Large intestine (tissue), 12 donors: ENCODE measurements around the gene SKAP1. TPM values are rescaled to one million over a fixed set of nuclear protein-coding genes. Genes with fewer than 3 reads are reported as not detected.
A peak's percentile ranks its signal among the peaks of the same experiment; 100 is the strongest.

Experiments
- DNase-seq, 2 donors: peaks; one replicate each; pipeline versions ENCODE4 v3.0.0 to v3.0.0-alpha.2; 2013
- H3K27ac ChIP-seq: one replicate; pipeline ENCODE4 v1.5.1; 2013; ENCODE audit warnings: low read length
- H3K27me3 ChIP-seq: 2 replicates; pipeline ENCODE4 v1.6.1; 2013; ENCODE audit warnings: low read length; ENCODE audit not compliant: control insufficient read depth, insufficient read depth
- H3K36me3 ChIP-seq: 2 replicates; pipeline ENCODE4 v1.6.1; 2013; ENCODE audit warnings: low read length; ENCODE audit not compliant: control insufficient read depth, insufficient read depth
- H3K4me1 ChIP-seq: one replicate; pipeline ENCODE4 v1.6.1; 2013; ENCODE audit warnings: low read length; ENCODE audit not compliant: control insufficient read depth, insufficient read depth
- H3K4me3 ChIP-seq: one replicate; pipeline ENCODE4 v1.5.1; 2013; ENCODE audit warnings: low read length
- H3K9me3 ChIP-seq: one replicate; pipeline ENCODE4 v1.6.1; 2013; ENCODE audit warnings: mild to moderate bottlenecking, low read depth, low read length, moderate library complexity; ENCODE audit not compliant: control insufficient read depth
- WGBS: methylation state at CpG from one replicate; pipeline ENCODE4 v1.1.5; 2013; ENCODE audit warnings: low lambda C conversion rate; ENCODE audit not compliant: insufficient coverage; 5-methylcytosine and 5-hydroxymethylcytosine counted together
- long read RNA-seq, 11 donors: transcript quantifications; one replicate each; lab custom pipeline, GENCODE V29; 2026
- polyA plus RNA-seq: library from polyadenylated mRNA; unstranded; fragments of 120-200 nt; gene quantifications from one replicate; pipeline ENCODE4 v1.2.1, GENCODE V29; 2013

Gene SKAP1
- 3.0 TPM for polyA plus RNA-seq
- long read RNA-seq, donor 1: 0 reads
- long read RNA-seq, donor 2: 0 reads
- long read RNA-seq, donor 3: 0 reads
- long read RNA-seq, donor 4: 0 reads
- long read RNA-seq, donor 5: 0 reads
- long read RNA-seq, donor 6: 0 reads
- long read RNA-seq, donor 7: 0 reads
- long read RNA-seq, donor 8, partial matches to known transcripts: 0 of 1 reads
- long read RNA-seq, donor 8, other reads (novel, unspliced or antisense): 0 of 1 reads
- long read RNA-seq, donor 9: 0 reads
- long read RNA-seq, donor 10: 0 reads
- long read RNA-seq, donor 11: 0 reads

- no peak within 1 kb of the TSS for H3K27ac ChIP-seq
- DNase-seq: no peak
- WGBS: no CpG with 5 or more reads among the region's 65 CpGs
- peaks cover 9% of the 10 kb centered on the region for H3K4me1 ChIP-seq
- peak within 1 kb of the TSS; percentile 1 for H3K4me3 ChIP-seq
- no peaks in the 10 kb centered on the region for H3K9me3 ChIP-seq
- H3K36me3 ChIP-seq: no peaks in the 10 kb centered on the region
- H3K27me3 ChIP-seq: peaks cover 40% of the 10 kb centered on the region
Measured at GRCh38 chr17:48429638-48430586, at the start of gene SKAP1. Gene SKAP1 (minus strand): TSS chr17:48430214.

DNA sequence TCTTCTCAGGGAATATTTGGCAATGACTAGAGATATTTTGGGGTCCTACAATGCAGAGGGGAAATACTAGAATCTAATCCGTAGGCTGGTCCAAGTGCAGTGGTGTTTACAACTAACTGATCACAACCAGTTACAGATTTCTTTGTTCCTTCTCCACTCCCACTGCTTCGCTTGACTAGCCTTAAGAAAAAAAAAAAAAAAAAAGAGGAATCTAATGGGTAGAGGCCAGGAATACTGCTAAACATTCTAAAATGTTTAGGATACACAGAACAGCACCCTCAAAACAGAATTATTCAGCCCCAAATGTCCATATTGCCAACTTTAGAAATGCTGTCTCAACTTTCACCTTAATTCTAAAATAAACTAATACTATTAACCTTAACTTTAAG is 49.0 kb upstream of the SKAP1 start:
- peaks cover 15% of the 10 kb centered on the region for H3K27me3 ChIP-seq
- no peaks in the 10 kb centered on the region for H3K4me1 ChIP-seq
- no peaks in the 10 kb centered on the region for H3K36me3 ChIP-seq
- H3K9me3 ChIP-seq: no peaks in the 10 kb centered on the region
- H3K27ac ChIP-seq: no peak overlapping the region
- no peak overlapping the region for H3K4me3 ChIP-seq
- WGBS: no CpG with 5 or more reads among the region's 2 CpGs
- no peak for DNase-seq

GRCh38 chr17:48478224-48479013 is 48.4 kb upstream of the SKAP1 start:
- H3K9me3 ChIP-seq: no peaks in the 10 kb centered on the region
- no peak for DNase-seq
- no peaks in the 10 kb centered on the region for H3K4me1 ChIP-seq
- H3K4me3 ChIP-seq: no peak overlapping the region
- WGBS: 73% methylated on average over 3 of the region's 9 CpGs
- no peaks in the 10 kb centered on the region for H3K36me3 ChIP-seq
- H3K27me3 ChIP-seq: peaks cover 11% of the 10 kb centered on the region
- H3K27ac ChIP-seq: no peak overlapping the region

- Histone ChIP-seq H3K36me3 (no peaks in the 10 kb centered on the region), H3K27me3 (peaks cover 16% of the 10 kb centered on the region), H3K9me3 (no peaks in the 10 kb centered on the region), H3K4me3 (no peak overlapping the region), H3K4me1 (no peaks in the 10 kb centered on the region), H3K27ac (no peak overlapping the region)
- no peak for DNase-seq
- no CpG with 5 or more reads among the region's 1 CpG for WGBS
Measured at GRCh38 chr17:48477221-48477620, 47.2 kb upstream of the SKAP1 start.

- Histone ChIP-seq H3K36me3 (no peaks in the 10 kb centered on the region), H3K9me3 (no peaks in the 10 kb centered on the region), H3K4me1 (no peaks in the 10 kb centered on the region), H3K4me3 (no peak overlapping the region), H3K27ac (no peak overlapping the region), H3K27me3 (peaks cover 26% of the 10 kb centered on the region)
- no CpG with 5 or more reads among the region's 6 CpGs for WGBS
- no peak for DNase-seq
Measured at GRCh38 chr17:48472411-48473281, 42.6 kb upstream of the SKAP1 start.

- Histone ChIP-seq H3K4me1 (no peaks in the 10 kb centered on the region), H3K36me3 (no peaks in the 10 kb centered on the region), H3K9me3 (no peaks in the 10 kb centered on the region), H3K27ac (no peak overlapping the region), H3K4me3 (no peak overlapping the region), H3K27me3 (peaks cover 24% of the 10 kb centered on the region)
- DNase-seq: no peak
- 20% methylated on average over 1 of the region's 8 CpGs for WGBS
Measured at GRCh38 chr17:48471817-48472410, 41.9 kb upstream of the SKAP1 start.

GRCh38 chr17:48470388-48471034 is 40.5 kb upstream of the SKAP1 start:
- Histone ChIP-seq H3K36me3 (no peaks in the 10 kb centered on the region), H3K4me3 (no peak overlapping the region), H3K27ac (no peak overlapping the region), H3K4me1 (no peaks in the 10 kb centered on the region), H3K27me3 (peaks cover 24% of the 10 kb centered on the region), H3K9me3 (no peaks in the 10 kb centered on the region)
- 33% methylated on average over 1 of the region's 6 CpGs for WGBS
- DNase-seq: no peak

DNA sequence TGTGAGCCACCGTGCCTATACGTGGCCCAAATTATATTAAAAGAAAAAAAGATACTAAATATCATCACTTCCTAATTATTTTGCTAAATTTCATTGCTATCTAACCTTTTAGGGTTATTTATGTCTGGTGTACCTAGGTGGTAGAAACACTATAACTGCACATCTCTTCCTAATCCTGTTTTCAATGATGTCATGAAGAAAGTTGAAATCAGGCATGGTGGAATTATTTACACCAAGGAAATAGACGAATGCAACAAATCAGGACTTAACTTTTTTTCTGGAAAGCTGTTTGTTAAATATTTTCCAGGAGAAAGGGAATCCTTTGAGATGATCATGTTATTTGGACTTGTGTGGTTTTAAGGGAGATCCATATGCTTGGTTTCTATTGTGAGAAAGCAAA is 39.2 kb upstream of the SKAP1 start:
- Histone ChIP-seq H3K4me1 (no peaks in the 10 kb centered on the region), H3K36me3 (no peaks in the 10 kb centered on the region), H3K27me3 (peaks cover 18% of the 10 kb centered on the region), H3K4me3 (no peak overlapping the region), H3K9me3 (no peaks in the 10 kb centered on the region), H3K27ac (no peak overlapping the region)
- no peak for DNase-seq
- no CpG with 5 or more reads among the region's 3 CpGs for WGBS

DNA sequence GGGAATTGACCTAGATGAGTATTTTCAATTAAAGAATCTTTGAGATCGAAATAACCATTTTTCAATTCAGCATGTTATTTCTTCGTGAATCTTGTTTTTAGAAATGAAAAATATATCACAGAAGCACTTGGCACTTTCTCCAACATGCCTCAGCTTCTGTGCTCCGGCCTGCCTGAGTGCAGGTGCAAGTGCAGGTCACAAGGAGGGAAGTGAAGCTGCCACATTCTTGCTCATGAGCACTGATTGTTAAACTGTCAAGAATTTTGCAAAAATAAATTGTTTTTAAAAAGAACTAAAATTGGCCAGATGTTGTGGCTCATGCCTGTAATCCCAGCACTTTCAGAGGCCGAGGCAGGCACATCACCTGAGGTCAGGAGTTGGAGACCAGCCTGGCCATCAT is 38.3 kb upstream of the SKAP1 start:
- Histone ChIP-seq H3K4me1 (no peaks in the 10 kb centered on the region), H3K27ac (no peak overlapping the region), H3K9me3 (no peaks in the 10 kb centered on the region), H3K4me3 (no peak overlapping the region), H3K36me3 (no peaks in the 10 kb centered on the region), H3K27me3 (peaks cover 18% of the 10 kb centered on the region)
- no peak for DNase-seq
- 50% methylated on average over 1 of the region's 4 CpGs for WGBS
